Astrocyte of the spinal cord (primary cell): ENCODE results near the gene C9orf78.
A peak's percentile ranks its signal among the peaks of the same experiment; 100 is the strongest.

ENCODE experiments used
- DNase-seq: peaks from one replicate; pipeline ENCODE4 v3.0.0; 2011; ENCODE audit warnings: low read depth, low spot score
- H3K4me3 ChIP-seq: 2 replicates; pipeline ENCODE4 v1.5.1; 2011; ENCODE audit warnings: low read depth, mild to moderate bottlenecking, low read length, moderate library complexity
- in situ Hi-C: cut with HindIII; loops from 2 replicates; pipeline ENCODE4 v1.10.0; 2017; ENCODE audit warnings: low sequenced_read_pairs
- TF ChIP-seq, protein P1 (sequence below): IDR thresholded peaks from 2 replicates; pipeline ENCODE4 v1.5.1; 2012; ENCODE audit warnings: low read depth, mild to moderate bottlenecking, low read length, inconsistent platforms

C9orf78 gene

DNA sequence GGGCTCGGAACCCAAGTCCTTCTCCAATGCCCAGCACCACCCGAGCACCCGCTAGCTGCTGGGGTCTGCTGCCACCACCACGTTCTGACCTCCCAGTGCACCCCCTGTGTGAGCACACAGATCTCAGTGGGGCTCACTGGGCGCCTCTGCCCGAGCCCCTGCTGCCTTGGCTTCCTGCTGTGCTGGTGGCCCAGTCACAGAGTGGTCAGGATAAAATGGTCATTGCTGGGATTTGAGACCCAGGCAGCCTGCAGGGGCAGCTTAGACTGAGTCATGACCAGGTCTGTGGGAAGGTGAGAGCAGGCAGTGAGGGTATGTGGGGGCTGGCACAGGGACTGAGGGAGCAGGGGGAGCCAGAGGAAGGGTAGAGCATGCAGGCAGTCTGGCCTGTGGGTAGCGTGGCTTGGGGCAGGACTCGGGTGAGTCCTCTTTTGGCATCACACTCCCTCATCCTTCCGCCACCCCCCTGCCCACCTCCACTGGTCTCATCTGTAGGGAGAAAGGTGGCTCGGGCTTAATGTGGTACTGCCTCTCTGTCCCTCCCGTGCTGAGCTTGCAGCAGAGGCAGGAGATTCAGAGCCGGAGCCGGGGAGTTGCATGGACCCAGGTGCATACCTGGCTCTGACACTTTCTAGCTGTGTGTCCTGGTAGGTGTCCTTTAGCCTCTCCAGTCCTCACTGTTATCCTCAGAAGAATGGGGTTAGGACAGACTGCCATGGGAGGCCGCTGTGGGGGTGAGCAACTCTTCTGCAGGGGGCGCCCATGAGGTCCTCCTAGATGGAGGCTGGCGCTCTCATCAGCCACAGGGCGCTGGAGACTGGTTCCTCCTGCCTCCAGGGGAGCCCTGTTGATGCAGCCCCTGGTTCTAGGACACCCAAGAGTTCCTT lies 32.3 kb upstream of the C9orf78 start:
- TF ChIP-seq, protein P1, sequence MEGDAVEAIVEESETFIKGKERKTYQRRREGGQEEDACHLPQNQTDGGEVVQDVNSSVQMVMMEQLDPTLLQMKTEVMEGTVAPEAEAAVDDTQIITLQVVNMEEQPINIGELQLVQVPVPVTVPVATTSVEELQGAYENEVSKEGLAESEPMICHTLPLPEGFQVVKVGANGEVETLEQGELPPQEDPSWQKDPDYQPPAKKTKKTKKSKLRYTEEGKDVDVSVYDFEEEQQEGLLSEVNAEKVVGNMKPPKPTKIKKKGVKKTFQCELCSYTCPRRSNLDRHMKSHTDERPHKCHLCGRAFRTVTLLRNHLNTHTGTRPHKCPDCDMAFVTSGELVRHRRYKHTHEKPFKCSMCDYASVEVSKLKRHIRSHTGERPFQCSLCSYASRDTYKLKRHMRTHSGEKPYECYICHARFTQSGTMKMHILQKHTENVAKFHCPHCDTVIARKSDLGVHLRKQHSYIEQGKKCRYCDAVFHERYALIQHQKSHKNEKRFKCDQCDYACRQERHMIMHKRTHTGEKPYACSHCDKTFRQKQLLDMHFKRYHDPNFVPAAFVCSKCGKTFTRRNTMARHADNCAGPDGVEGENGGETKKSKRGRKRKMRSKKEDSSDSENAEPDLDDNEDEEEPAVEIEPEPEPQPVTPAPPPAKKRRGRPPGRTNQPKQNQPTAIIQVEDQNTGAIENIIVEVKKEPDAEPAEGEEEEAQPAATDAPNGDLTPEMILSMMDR: peak; percentile 0
- in situ Hi-C loops: no loop called here
- no peak for DNase-seq
- no peak overlapping the region for H3K4me3 ChIP-seq

DNA sequence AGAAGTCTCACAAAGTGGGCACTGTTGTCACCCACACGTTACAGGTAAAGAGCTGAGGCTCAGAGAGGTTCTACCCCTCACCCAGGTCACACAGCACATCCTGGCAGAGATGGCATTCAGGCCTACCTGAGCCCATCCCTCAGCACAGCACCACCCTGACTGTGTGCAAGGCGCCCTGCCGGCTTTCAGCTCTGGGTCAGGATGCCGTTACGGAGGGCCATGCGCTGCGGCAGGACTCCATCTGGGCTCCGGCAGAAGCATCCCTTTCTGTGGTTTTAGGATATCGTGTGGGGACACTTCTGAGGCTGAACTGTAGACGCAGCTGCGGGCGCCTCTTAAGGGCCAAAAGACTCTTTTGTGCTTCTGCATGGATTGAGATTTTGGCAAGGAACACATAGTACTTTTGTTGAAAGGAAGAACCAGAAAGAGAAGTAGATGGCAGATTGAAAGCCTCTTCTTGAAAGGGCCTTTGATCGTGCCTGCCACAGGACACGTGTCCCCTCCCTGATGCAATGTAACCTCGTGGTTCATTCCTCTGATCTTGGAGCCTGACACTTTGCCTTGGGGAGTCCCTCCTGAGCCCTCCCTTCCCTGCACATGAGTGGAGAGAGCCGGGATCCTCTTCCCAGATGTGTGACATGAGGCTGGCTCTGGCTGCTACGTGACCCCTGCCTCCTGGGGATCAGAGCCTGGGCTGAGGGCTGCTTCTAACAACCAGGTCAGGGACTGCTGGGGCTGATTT lies 31.5 kb upstream of the C9orf78 start:
- no peak overlapping the region for H3K4me3 ChIP-seq
- DNase-seq: no peak
- TF ChIP-seq, protein P1: no peak
- in situ Hi-C loops: no loop called here

DNA sequence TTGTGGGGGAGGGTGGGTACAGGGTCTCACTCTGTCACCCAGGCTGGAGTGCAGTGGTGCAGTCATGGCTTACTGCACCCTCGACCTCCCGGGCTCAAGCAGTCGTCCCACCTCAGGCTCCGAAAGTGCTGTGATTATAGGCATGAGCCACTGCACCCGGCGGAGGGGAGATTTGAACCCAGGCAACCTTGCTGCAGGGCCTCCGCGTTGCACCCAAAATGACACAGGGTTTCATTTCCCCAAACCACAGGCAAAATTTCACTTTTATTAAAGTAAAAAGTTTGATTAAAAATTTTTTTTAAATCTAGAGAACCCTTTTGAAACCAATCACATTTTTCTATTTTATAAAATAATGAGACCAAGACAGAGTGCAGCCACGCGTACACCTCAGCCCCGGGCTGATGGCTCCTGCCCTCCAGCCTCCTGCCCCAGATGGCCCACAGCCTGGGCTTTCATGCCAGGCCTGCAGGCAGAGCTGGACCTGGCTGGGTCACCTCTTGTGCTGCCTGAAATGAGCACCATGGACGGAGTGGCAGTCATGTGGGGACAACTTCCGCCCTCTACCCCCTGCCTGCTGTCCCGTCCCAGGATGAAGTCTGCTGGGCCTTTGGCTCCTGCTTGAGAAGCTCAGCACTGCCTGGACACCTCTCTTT lies 30.7 kb upstream of the C9orf78 start:
- TF ChIP-seq, protein P1: no peak
- H3K4me3 ChIP-seq: no peak overlapping the region
- no peak for DNase-seq
- in situ Hi-C loops: no loop called here

DNA sequence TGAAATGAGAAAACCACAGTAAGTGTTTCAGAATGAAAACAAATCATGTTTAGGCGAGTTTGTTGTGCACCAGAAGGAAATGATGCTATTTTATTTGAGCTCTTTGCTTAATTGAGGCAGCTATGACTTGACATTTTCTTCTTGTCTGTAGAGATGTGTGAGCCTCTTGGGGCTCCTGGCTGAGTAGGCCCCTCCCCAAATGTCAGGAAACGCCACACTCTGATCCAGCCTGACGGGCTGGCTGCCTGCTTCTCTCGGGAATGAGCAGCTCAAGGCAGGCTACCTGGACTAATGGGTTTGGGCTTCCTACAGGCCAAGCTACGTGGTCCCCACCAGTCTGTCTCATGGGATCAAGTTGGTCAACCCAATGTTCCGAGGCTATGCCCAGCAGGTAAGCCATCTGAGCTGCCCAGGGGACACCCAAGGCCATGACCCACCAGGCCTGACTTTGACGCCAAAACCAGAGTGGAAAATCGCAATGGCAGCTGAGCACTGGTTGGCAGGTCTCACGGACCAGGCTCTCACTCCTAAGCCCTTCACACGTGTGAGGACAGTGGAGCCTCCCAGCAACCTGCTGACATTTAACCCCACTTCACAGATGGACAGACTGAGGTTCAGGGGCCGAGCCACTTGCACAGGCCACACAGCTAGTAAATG lies 30.0 kb upstream of the C9orf78 start:
- no peak overlapping the region for H3K4me3 ChIP-seq
- no peak for DNase-seq
- in situ Hi-C loops: no loop called here
- TF ChIP-seq, protein P1: no peak

DNA sequence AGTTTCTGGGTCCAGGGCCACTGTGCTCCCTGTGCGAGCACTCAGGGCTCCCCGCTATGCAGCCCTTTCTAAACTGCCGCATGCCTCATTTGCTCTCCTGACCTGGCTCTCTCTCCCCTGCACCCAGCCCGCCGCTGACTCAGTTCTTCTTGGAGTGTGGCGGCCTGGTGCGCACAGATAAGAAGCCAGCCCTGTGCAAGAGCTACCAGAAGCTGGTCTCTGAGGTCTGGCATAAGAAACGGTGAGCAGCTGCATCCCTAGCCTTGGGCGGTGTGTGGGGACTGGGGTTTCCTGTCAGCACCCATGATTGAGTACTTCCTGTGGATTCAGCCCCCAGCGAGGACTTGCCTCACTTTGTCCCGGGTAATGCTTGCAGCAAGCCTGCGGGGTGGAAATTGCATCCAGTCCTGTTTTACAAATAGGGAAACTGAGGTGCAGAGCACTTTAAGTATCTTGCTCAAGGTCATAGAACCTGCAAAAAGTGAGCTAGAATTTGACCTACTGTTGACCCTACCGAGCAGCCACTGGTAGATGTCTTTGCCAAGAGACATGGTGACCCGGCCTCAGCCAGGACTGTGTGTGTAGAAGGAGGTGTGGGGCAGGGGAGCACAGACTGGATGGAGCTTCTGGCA lies 28.1 kb upstream of the C9orf78 start:
- no peak overlapping the region for H3K4me3 ChIP-seq
- in situ Hi-C loops: no loop called here
- peak; percentile 79 for DNase-seq
- TF ChIP-seq, protein P1: no peak

DNA sequence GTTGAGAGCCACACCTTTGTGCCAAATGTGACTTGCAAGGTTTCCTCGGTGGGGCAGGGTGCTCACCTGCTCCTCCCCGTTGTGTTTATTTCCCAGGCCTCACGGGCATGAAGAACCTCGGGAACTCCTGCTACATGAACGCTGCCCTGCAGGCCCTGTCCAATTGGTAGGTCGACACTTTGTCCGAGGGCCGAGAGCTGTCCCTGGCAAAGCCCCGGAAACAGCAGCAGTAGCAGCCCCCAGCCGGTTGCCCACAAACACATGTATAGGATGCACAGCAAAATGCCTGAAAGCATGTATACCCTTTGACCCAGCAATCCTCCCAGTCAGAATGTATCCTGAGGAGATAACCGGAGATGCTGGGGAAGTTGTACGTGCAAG lies 26.4 kb upstream of the C9orf78 start:
- in situ Hi-C loops: no loop called here
- TF ChIP-seq, protein P1: no peak
- DNase-seq: no peak

More for the DNA sequence above, 26.4 kb upstream of the C9orf78 start:
- no peak overlapping the region for H3K4me3 ChIP-seq
